B cell (primary cell): ENCODE data around the gene APP.

ENCODE experiments used
- CTCF ChIP-seq: fragments of 200-600 bp; IDR thresholded peaks from one replicate; pipeline ENCODE4 v1.8.0; 2022; ENCODE audit warnings: antibody characterized with exemption, mild to moderate bottlenecking
- EZH2 ChIP-seq: IDR thresholded peaks from 2 replicates; pipeline ENCODE4 v1.6.1; 2012; ENCODE audit warnings: borderline replicate concordance, low read depth, mild to moderate bottlenecking, moderate library complexity, low read length; ENCODE audit not compliant: insufficient read depth, poor library complexity, severe bottlenecking

- TF ChIP-seq CTCF (no peak), EZH2 (no peak)
Measured at GRCh38 chr21:25907573-25908275, 262.8 kb downstream of the APP start.
